ENCODE data around the gene AEN.

The AEN gene

GRCh38 chr15:88613074-88613944 is 7.8 kb upstream of the AEN start:
- DNase-seq (ENCODE audit: low read depth in 4 of 4, low spot score in 1 of 4): no peak

DNA sequence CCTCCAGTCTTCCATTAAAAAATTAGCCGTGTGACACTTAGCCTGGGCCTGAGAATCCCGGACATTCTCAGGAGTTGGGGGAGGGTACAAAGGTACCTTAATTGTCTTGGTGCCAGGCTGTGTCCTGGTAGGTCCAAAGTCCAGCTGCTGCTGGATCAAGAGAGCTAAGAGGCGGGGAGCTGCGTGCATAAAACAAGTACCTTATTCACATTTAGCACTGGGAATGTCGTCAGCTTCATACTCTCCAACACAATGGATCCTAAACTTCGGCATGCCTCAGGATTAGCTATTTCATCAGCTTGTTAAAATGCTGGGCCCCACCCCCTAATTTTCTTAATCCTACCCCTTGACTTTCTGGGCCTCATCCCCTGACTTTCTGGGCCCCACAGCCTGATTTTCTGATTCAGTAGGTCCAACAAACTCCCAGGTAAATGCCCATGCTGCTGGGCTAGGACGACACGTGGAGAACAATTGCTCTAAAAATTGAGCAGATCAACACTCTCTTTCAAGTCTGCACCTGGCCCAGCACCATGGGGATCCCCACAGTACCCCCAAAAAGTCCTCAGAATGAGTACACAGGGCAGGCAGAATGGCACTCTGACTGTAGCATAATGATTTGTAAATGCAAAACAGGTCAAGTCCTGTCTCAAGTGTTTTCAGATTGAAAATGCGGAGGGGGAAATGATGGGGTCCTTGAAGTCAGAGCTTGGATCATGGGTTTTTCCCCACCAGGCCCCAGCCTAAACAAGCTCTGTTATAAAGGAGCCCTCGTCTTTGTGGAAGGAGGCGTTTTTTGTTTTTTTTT is 5.6 kb upstream of the AEN start:
- no peak for DNase-seq (ENCODE audit: low read depth in 4 of 4, low spot score in 1 of 4)

GRCh38 chr15:88616240-88616639 is 4.9 kb upstream of the AEN start:
- no peak for DNase-seq (ENCODE audit: low read depth in 4 of 4, low spot score in 1 of 4)

- no peak for DNase-seq (ENCODE audit: low read depth in 4 of 4, low spot score in 1 of 4)
Observed at GRCh38 chr15:88617031-88617722, 4.0 kb upstream of the AEN start.

GRCh38 chr15:88617790-88618189 is 3.4 kb upstream of the AEN start:
- no peak for DNase-seq (ENCODE audit: low read depth in 4 of 4, low spot score in 1 of 4)

DNA sequence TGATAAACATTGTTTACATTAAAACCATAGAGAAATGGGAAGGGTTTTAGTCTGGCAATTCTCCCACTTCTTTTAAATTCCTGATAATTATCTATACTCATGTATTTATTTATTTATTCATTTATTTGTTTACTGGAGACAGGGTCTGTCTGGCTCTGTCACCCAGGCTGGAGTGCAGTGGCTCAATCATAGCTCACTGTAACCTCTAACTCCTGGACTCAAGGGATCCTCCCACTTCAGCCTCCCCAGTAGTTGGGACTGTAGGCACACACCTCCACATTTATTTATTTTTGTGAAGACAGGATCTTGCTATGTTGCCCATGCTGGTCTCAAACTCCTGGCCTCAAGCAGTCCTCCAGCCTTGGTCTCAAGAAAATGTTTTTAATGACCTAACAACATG is 2.5 kb upstream of the AEN start:
- DNase-seq (ENCODE audit: low read depth in 4 of 4, low spot score in 1 of 4): no peak

DNA sequence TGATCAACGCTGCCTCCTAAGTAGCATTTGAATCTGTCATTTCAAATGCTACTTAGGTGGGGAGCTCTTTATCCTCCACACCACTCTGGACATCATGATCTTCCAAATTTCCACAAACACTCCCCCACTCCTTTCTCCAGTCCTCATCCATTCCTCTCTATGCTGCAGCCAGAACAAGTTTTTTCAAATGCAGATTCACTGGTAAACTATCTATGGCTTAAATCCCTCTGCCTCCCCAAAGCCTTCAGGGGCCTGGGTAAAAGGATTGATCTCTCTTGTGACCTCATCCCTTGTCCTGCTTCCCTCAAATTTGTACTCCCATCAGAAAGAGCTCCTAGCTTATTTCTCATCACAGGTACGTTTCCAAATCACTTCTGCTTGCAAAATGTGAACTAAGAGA is 1.3 kb upstream of the AEN start:
- no peak for DNase-seq (ENCODE audit: low read depth in 4 of 4, low spot score in 1 of 4)

GRCh38 chr15:88621789-88622604 is 857 bp downstream of the AEN start:
- DNase-seq (ENCODE audit: low read depth in 4 of 4, low spot score in 1 of 4): peak in 1 of 4 experiments; percentile 42

- DNase-seq (ENCODE audit: low read depth in 4 of 4, low spot score in 1 of 4): no peak
Observed at GRCh38 chr15:88622605-88622975, 1.4 kb downstream of the AEN start.

- peak in 1 of 4 experiments; percentile 67 for DNase-seq (ENCODE audit: low read depth in 4 of 4, low spot score in 1 of 4)
Observed at GRCh38 chr15:88623061-88623460, 1.9 kb downstream of the AEN start.

- DNase-seq (ENCODE audit: low read depth in 4 of 4, low spot score in 1 of 4): no peak
Observed at GRCh38 chr15:88623632-88624031, 2.5 kb downstream of the AEN start.

DNA sequence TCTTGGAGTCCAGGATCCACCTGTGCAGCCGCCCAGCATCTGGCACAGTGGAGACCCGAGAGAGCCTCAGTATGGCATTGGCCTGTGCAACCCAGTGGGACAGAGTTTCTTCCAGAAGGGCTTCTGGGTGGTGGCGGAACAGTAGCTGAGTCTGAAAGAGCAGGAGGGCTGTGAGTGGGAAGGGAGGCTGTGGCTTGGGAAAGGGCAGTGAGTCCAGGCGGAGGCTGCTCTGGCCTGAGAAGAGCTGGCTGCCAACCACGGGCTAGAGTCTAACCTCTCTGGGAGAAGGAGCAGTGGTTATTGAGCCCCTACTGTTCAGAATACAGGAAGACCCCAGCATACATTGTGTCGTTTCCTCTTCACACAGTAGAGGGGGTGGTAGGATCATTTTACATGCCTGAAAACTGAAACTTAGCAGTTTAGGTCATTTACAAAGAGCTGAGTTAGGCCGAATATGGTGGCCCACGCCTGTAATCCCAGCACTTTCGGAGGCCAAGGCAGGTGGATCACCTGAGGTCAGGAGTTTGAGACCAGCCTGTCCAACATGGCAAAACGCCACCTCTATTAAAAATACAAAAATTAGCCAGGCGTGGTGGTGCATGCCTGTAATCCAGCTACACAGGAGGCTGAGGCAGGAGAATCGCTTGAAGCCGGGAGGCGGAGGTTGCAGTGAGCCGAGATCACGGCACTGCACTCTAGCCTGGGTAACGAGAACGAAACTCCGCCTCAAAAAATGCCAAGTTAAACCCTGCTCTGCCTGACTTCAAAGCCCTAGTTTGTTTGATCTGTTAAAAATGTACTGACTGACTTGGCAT is 3.2 kb downstream of the AEN start:
- no peak for DNase-seq (ENCODE audit: low read depth in 4 of 4, low spot score in 1 of 4)

GRCh38 chr15:88624971-88625490 is 3.9 kb downstream of the AEN start:
- DNase-seq (ENCODE audit: low read depth in 4 of 4, low spot score in 1 of 4): no peak

GRCh38 chr15:88625943-88626741 is 5.0 kb downstream of the AEN start:
- DNase-seq (ENCODE audit: low read depth in 4 of 4, low spot score in 1 of 4): no peak

DNA sequence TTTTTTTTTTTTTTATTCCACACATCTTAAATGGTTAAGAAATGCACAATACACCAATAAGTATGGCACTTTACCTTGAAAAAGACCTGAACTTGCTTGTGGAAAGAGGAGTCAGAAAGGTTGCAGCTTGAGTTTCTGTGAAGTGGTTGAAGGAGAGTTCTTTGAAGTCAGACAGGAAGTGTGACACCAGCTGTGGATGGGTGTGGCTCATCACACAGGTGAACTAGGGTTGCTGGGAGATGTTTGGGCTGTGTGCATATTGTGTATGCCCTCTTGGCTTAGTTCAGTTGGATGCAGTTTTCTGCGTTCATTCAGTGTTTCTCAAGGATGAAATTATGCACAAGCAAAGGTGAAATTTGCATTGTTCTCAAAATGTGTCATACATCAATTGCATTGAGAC is 6.3 kb downstream of the AEN start:
- DNase-seq (ENCODE audit: low read depth in 4 of 4, low spot score in 1 of 4): no peak

DNA sequence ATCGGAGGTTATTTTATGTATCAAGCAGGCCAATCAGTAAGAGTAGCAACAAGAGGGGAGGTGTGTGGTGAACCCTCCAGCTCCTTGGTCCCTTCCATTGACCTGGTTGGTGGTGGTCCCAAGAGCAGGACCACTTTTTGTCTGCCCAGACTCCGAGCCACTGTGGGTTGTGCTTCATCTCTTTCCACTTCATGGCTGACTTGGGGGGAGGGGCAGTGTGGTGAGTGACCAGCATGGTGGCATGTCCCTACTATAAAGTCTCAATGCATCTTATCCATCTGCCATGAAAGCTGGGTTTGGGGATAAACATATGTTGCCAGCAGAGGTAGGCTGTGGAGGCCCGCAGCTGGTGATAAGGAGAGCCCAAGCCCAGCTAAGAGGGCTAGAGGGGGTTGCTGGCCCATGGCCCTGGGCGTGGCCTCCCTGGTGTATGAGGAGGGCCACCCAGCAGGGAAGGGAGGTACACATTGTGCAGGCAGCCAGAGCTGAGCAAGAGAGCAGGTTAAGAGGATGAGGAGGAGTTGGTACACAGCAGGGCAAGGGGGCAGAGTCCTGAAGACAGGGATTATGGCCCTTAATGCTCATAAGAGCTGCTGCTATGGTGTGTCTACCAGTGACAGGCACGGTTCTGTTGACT is 7.0 kb downstream of the AEN start:
- DNase-seq (ENCODE audit: low read depth in 4 of 4, low spot score in 1 of 4): no peak

- DNase-seq (ENCODE audit: low read depth in 4 of 4, low spot score in 1 of 4): no peak
Observed at GRCh38 chr15:88629071-88629470, 7.9 kb downstream of the AEN start.

GRCh38 chr15:88630141-88630721 is 9.1 kb downstream of the AEN start:
- DNase-seq (ENCODE audit: low read depth in 4 of 4, low spot score in 1 of 4): no peak
